Measurements from ENCODE around the gene EVC.
"Not testable (repeated sequence)": the region's sequence is repeated elsewhere in the genome, so short reads cannot be mapped to it uniquely, and the experiment has no call there.

The EVC gene

DNA sequence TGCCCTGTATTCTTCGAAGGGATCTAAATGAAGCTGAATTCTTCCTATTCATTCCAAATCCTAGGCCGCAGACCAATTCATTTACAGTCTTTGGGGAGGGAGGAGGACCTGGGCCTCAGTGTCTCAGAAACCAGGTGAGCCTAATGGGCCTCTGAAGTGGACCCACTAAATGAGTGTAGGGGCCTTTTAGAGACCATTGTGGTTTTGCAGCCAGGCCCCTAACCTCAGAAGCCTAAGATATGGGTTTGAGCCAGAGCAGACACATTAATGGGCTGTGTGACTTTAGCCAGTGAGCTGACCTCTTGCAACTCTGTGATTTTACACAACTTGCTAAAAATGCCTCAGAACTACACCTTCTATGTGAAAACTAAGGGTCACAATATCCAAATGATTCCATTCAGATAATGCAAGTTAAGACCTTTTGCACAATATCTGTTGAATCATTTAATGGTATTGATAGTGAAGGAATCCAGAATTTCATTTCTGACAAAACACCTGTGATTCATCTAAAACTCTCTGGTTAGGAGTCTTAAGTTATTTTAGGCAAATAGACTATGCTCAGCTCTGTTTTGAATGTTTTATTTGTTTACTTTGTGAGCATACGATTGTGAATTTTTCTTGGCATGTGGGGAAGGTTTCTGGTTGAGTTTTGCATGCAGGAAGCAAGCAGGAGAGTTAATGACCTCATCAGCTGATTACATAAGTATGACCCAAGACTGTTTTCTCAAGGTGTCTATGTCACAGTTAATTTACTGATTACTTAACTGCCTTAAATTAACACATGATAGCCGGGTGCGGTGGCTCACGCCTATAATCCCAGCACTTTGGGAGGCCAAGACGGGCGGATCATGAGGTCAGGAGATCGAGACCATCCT, 75.0 kb downstream of the EVC start:
- peak; percentile 41 for DNase-seq (ENCODE audit: low spot score)

DNA sequence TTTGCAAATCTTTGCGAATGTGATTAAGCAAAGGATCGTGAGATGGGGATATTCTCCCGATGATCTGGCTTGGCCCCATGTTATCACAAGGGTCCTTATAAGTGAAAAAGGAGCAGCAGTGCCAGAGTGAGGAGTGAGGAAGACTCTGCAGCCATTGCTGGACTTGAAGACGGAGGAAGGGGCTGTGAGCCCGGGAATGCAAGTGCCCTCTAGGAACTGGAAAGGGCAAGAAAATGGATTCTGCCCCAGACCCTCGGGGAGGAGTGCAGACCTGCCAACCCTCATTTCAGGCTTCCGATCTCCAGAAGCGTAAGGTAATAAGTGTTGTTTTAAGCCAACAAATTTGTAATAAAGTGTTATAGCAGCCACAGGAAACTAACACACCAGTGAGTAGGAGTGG, 76.3 kb downstream of the EVC start:
- DNase-seq (ENCODE audit: low spot score), result no peak

DNA sequence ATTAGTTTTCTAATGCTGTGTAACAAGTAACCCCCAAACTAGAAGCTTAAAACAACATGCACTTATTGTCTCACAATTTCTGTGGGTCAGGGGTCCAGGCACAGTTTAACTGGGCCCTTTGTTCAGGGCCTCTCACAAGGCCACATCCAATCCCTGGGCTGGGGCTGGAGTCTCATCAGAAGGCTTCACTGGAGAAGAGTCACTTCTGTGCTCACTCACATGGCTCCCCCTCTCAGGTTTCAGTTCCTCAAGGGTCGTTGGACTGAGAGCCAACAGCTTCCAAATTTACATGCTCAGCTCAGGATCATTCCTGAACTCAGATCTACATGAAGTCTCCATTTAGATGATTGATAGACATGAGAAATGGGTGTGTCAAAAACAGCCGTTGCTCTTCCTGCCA, 77.1 kb downstream of the EVC start:
- no peak for DNase-seq (ENCODE audit: low spot score)

DNA sequence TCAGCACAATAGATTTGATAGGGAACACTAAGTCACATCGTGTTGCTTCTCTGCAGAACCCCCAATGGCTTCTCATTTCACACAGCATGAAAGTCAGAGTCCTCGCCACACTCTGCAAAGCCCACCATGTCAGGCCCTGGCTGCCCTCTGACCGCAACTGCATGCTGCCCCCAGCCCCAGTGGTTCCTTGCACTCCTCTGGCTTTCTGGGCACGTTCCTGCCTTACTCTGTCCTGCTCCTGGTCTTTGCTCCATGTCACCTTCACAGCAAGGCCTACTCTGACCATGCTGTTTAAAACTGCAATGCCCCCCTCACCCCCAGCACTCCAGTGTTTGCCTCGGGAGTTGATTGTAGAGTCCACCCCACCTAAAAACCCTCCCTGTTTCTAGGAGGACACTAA, 78.1 kb downstream of the EVC start:
- no peak for DNase-seq (ENCODE audit: low spot score)

DNA sequence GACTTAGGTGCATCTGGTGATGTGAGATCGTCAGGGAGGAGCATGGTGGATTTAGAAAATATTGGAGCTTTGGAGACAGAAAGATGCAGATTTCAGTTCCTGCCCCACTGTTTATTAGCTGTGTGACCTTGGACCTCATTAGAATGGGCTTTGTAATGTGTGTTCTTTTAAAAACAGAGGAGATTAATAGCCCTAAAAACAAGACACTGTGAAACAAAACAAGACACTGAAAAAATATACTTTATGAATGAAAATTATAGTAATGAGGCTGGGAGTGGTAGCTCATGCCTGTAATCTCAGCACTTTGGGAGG, 79.5 kb downstream of the EVC start:
- no peak for DNase-seq (ENCODE audit: low spot score)

DNA sequence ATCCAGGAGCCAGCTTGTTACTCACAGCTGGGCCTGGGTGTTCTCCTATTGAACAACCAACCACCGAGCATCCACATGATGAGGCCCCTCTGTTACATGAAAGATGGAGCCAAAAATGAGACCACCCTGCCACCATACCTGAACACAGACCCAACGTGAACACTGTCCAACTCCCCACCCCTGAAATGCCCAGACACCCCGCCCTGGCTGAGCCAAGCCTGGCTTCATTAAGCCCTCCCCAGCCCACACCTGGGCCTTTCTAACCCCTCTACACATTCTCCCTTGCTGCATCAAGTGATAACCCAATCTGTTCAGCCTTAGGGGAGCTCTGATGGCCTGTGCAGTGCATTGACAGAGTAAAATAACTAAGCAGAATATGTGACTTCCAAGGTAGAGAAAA, 80.7 kb downstream of the EVC start:
- DNase-seq (ENCODE audit: low spot score), result no peak

DNA sequence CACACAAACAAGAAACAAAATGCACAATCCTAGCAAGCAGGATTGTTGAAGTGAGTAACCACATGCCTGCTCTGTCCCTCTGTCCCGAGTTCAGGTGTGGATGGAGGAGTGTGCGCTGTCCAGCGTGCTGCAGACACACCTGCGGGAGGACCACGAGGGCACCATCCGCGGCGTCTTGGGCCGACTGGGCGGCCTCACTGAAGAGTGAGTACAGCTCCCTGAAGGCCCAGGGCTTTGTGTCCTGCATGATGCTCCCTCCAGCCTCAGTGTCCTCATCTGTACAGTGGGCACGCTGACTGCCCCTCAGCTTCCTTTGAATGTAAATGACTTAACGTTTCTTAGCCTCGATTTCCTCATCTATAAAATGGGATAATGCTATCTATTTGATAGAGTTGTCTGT, 82.5 kb downstream of the EVC start:
- no peak for DNase-seq (ENCODE audit: low spot score)

DNA sequence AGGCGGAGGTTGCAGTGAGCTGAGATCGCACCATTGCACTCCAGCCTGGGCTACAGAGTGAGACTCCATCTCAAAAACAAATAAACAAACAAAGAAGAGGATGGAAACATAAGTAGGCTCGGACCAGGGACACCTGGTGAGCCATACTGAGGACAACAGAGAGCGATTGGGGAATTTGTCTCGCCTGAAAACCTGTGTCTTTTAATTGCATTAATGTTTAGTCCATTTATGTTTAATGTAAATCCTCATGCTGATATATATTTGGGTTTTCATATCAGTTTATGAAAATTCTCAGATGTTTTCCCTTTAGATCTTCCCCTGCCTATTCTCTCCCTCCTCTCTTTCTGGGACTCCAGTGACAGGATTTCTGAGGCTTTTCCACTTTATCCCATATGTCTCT, 84.6 kb downstream of the EVC start:
- no peak for DNase-seq (ENCODE audit: low spot score)

DNA sequence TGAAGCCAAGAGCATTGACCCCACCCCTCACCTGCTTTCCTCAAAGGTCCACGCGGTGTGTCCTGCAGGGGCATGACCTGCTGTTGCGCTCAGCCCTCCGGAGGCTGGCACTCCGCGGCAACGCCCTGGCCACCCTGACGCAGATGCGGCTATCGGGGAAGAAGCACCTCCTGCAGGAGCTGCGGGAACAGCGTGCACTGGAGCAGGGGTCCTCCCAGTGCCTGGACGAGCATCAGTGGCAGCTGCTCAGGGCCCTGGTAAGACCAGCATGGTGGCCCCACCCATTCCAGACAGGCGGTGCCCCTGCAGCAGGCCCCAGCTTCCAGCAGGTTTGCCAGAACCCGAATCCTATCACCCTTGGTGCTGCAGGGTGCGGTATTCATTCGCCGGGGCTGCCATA, 86.0 kb downstream of the EVC start:
- no peak for DNase-seq (ENCODE audit: low spot score)

DNA sequence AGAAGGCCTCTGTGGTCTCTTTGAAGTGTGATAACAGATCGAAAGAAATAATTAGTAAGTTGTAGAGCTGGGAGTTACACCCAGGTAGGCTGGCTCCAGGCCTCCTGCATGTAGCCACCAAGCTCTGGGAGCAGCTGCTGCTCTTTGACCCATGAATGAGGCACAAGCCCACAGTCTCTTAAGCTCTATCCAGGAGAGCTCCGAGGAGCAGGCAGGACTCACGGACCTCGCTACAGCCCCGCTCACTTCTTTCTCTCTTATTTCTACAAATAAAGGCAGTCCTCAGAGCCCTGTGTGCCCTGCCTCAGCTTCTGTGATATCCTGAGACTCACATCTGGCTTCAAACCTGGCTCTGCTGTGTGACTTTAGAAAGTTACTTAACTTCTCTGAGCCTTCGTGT, 86.9 kb downstream of the EVC start:
- DNase-seq (ENCODE audit: low spot score), result no peak

DNA sequence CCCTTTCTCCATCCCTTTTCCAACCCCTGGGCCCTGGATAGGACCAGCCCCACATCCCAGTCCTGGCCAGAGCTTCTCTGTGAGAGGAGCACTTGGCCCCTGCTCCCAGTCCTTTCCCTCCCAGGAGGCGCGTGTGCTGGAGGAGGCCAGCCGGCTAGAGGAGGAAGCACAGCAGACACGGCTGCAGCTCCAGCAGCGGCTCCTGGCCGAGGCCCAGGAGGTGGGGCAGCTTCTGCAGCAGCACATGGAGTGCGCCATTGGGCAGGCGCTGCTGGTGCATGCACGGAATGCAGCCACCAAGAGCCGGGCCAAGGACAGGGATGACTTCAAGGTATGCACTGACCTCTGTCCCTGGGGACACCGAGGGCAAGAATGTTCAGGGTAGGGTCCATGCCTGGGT, 87.5 kb downstream of the EVC start:
- DNase-seq (ENCODE audit: low spot score), result peak; percentile 40

DNA sequence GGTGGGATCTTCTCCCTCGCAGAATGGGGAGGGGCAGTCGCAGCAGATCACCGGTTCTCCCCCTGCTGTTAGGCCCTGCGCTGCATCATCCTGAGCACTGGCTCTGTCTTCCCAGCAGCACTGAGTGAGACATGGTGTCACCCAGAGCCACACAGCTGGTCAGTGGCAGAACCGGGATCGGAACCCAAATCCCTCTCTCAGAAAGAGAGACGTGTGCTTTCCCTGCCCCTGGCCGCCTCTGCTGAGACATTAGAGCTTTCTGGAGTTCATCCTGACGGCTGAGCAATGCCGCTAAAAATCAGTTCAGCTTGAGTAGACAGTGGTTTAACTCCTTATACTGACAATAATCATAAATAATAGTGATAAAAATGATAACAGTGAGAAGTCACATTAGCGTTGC, 87.9 kb downstream of the EVC start:
- no peak for DNase-seq (ENCODE audit: low spot score)

DNA sequence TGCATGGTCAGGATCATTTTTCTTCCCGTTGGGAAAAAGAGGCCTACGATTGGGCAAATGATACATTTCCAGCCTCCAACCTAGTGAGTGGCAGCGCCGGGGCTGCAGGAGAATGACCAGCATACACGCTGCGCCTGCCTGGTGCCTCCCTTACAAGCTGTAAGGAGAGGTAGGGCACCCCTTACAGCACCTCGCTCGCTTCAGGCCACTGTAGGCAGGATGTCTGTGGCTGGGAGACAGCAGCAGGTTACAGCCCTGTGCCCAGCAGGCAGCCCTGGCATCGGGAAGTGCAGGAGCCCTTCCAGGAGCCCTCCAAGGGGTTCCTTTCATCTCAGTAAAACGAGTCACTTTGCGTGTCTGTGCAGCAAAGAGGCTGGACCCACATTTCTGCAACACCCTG, 88.4 kb downstream of the EVC start:
- no peak for DNase-seq (ENCODE audit: low spot score)

DNA sequence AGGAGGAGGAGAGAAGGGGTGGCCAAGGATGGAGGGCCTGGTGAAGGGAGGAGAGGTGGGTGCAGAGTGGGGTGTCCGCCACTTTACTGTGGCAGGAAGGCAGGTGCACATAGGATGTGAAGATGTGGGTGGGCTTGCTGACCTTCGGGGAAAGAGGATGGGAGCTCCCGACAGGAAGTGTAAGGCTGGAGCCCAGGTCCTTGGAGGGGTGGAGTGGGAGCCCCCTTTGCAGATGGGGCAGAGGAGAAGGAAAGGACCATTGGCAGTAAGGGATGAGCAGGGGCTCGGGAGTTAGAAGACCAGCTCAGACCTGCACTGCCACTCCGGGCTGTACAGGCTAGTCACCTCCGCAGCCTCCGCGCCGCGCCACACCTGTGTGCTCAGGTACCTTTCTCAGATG, 89.5 kb downstream of the EVC start:
- DNase-seq (ENCODE audit: low spot score), result no peak

DNA sequence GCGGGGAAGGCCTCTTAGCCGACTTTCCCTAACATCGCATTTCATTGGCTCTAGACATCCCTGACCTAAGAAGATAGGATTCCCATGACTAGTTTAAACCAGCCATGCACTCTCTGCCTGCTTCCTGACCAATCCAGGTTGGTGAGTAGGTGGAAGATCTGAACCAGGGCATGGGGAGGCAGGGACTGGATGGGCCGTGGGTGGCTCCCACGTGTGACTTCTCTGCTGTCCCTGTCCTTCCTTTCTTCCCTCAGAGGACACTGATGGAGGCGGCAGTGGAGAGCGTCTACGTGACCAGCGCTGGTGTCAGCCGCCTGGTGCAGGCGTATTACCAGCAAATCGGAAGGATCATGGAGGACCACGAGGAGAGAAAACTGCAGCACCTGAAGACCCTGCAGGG, 90.7 kb downstream of the EVC start:
- no peak for DNase-seq (ENCODE audit: low spot score)

DNA sequence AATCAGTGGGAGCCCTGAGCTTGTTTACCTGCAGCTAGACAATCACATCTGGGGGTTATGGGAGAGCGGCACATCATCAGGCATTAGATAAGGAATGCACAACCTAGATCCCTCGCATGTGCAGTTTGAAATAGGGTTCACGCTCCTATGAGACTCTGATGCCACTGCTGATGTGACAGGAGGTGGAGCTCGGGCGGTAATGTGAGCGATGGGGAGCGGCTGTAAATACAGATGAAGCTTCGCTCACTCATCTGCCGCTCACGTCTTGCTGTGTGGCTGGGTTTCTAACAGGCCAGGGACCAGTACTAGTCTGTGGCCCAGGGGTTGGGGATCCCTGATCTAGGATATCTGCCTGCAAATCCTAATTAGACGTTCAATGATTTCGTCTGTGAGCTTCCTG, 91.6 kb downstream of the EVC start:
- no peak for DNase-seq (ENCODE audit: low spot score)

DNA sequence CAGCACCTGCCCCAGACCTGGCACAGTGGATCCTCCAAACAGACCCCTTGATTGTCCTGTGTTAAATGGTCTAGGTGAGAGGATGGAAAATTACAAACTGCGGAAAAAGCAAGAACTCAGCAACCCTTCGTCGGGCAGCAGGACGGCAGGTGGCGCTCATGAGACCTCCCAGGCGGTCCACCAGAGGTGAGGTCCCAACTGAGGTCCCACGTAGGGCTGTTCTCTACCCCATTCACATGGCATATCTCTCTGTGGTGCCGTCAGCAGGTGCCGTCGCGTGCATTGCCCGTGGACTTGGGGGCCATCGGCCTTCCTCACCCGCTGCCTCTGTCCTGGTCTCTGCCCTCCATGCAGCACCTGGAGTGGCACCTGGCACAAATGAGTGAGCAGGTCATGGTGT, 93.7 kb downstream of the EVC start:
- DNase-seq (ENCODE audit: low spot score), result no peak

DNA sequence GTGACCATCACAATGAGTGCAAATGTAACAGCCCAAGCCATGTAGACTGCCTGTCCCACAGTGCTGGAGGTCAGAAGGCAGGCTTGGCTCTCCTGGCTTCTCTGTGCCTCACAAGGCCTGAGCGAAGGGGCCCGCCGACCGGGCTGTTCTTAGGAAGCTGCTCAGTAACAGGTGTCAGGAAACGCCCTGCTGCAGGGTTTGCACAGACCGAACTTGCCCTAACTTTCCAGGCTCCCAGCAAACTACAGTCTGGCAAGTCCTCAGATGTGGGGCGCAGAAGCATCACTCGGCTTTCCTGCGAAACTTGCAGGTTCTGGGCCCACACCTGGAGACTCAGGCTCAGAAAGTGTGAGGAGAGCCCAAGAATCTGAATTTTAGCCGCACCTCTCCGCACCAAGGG, 94.3 kb downstream of the EVC start:
- DNase-seq (ENCODE audit: low spot score), result no peak

DNA sequence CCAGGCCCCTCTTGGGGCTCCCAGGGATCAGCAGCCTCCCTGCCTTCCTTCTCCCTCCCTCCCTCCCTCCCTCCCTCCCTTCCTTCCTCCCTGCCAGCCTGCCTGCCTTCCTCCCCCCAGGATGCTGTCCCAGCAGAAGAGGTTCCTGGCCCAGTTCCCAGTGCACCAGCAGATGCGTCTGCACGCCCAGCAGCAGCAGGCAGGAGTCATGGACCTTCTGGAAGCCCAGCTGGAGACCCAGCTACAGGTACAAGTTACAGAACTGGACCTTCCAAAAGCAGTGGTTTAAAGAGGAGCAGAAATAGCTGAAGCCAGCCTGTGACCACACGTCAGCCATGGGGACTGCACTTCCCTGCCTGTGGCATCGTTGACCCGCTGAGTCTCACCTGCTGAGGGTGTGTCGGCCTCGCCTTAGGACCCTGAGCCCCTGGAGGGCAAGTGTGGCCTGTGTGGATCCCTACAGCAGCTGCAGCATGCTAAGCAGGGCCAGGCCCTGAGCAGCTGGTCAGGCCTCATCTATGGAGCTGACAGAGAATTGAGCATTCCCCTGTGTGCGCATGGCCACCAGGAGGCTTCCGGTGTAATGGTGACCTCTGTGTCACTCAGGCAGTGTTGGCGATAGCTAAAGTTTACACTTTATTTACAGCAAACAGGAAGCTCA, 97.2 kb downstream of the EVC start:
- no peak for DNase-seq (ENCODE audit: low spot score)

DNA sequence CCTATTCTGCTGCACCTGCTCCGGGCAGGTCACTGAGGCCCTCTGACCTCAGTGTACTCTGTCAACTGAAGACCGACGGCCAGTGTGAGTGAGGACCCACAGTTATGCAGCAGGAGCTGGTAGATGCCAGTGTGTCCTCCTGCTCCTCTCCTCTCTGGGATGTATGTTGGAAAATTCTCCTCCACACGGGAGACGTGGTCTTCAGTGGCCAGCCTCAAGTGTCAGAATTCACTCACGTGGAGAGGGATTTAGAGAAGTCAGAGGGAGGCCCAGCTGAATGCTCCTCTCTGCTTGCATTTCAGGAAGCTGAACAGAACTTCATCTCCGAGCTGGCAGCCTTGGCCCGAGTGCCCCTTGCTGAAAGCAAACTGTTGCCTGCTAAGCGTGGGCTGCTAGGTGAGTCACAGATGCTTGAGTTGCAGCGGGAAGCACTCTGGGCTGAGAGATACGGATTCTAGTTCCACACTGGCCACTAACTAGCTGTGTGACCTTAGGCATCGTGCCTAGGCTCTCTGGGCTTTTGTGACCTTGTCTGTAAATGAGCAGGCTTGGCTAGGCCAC, 98.3 kb downstream of the EVC start:
- no peak for DNase-seq (ENCODE audit: low spot score)

DNA sequence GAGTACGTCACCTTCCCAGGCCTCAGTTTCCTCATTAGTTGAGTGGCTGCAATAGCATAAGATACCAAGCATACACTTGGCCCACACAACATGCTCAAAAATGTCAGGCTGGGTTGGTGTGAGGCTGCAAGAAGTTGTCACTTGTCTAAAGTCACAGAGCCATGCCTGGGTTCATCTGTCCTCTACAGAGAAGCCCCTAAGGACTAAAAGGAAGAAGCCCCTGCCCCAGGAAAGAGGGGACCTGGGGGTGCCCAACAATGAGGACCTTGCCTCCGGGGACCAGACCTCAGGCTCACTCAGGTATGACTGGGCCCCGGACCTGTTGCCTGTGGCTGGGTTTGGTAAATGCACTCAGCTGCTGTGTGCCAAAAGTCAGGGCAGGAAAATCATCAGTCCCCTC, 99.2 kb downstream of the EVC start:
- DNase-seq (ENCODE audit: low spot score), result no peak

DNA sequence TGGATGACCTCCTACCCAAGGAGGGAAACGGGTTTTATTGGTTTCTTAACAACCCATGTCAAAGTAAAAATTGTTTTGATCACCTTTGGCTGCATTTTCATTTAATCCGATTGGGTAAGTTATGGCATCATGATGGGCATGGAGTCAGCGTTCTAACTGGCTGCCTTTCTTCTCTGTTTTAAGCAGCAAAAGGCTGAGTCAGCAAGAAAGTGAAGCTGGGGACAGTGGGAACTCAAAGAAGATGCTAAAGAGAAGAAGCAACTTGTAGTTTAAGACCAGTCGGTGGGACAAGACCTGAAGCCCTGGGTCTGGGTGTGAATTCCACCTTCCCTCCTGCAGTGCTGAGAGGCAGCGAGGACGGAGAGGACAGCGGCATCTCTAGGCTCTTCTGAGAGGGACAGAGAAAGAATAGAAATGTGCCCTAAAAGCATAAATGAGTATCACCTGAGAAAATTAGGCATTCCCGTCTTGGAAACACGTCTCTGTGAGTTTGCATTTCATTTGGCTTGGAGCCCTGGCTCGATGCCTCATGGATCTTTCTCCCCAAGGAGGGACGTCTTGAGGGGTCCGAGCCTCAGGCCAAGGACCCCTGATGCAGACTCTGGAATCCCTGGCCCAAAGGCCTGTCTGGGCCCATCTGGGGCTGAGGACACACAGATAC, 99.9 kb downstream of the EVC start:
- DNase-seq (ENCODE audit: low spot score), result no peak

DNA sequence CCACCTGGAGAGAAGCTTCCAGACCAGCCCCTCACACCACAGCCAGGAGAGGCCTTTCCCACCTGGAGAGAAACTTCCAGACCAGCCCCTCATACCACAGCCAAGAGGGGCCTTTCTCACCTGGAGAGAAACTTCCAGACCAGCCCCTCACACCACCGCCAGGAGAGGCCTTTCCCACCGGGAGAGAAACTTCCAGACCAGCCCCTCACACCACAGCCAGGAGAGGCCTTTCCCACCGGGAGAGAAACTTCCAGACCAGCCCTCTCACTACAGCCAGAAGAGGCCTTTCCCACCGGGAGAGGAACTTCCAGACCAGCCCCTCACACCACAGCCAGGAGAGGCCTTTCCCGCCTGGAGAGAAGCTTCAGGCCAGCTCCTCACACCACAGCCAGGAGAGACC, 101.1 kb downstream of the EVC start:
- DNase-seq (ENCODE audit: low spot score), result not testable (repeated sequence)
